Muscle of arm (tissue), 12 donors: Measurements from ENCODE around the gene VPS37B. TPM values are rescaled to one million over a fixed set of nuclear protein-coding genes. Genes with fewer than 3 reads are reported as not detected.

Experiments
- DNase-seq: peaks from one replicate; pipeline ENCODE4 v3.0.0-alpha.2; 2013
- polyA plus RNA-seq, 12 donors: library from polyadenylated mRNA; unstranded; fragments of 120-200 nt; gene quantifications; one replicate each; pipeline ENCODE4 v1.2.1, GENCODE V29; 2013; ENCODE audit not compliant: insufficient read length in 12 of 12

Gene VPS37B
- polyA plus RNA-seq, 12 donors: 19.7 to 69.1 (median 22.3) TPM; not detected in 1

DNA sequence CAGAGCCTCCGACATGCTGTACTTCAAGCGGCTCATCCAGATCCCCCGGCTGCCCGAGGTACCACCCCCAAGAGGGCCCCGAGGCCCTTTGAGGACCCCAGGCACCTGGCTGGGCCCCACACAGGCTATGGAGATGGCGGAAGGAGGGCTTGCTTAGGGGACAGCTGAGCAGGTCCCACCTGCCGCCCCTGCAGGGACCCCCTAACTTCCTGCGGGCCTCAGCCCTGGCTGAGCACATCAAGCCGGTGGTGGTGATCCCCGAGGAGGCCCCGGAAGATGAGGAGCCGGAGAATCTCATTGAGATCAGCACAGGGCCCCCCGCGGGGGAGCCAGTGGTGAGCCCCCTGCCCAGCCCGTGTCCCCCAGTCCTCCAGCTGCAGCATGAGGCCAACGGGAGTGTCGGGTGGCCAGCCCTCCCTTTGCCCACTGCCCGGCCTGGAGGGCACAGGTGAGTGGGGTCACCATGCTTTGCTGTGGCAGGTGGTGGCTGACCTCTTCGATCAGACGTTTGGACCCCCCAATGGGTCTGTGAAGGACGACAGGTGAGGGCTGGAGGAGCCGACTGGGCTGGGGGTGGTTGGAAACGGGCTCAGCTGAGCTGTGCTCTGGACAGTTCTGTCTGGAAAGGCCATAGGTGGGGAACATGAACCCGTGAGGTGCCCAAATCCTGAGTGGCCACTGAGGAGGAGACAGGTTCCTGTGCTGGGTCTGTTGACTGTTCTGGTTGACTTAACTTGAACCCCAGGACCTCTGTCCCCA lies 40.7 kb downstream of the VPS37B start:
- no peak for DNase-seq

GRCh38 chr12:122854554-122854953 lies 41.4 kb downstream of the VPS37B start:
- DNase-seq: no peak

DNA sequence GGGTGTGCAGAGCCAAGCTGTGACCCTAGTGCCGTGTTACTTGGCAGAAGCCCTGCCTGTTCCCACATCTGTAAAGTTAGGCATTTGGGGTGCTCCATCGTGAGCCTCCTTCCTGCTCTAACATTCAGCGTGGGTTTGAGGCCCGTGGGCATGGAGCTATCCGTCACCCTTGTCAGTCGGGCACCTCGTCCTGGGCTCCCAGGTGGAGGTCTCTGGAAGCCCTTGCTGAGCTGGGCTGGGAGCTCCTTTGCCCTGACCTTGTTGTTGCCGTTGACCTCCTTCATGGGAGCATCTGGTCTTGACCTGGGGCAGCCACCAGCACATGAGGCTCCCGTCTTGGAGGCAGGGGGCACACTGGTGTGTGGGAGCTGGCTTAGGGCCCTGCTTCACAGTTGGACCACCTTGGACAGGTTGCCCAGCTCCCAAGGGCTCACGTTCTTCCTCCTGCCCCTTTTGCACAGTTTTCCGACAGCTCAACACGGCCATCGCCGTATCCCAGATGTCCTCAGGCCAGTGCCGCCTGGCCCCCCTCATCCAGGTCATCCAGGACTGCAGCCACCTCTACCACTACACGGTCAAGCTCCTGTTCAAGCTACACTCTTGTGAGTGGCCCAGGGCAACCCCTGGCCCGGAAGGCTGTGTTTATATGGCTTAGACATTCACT lies 42.2 kb downstream of the VPS37B start:
- no peak for DNase-seq

DNA sequence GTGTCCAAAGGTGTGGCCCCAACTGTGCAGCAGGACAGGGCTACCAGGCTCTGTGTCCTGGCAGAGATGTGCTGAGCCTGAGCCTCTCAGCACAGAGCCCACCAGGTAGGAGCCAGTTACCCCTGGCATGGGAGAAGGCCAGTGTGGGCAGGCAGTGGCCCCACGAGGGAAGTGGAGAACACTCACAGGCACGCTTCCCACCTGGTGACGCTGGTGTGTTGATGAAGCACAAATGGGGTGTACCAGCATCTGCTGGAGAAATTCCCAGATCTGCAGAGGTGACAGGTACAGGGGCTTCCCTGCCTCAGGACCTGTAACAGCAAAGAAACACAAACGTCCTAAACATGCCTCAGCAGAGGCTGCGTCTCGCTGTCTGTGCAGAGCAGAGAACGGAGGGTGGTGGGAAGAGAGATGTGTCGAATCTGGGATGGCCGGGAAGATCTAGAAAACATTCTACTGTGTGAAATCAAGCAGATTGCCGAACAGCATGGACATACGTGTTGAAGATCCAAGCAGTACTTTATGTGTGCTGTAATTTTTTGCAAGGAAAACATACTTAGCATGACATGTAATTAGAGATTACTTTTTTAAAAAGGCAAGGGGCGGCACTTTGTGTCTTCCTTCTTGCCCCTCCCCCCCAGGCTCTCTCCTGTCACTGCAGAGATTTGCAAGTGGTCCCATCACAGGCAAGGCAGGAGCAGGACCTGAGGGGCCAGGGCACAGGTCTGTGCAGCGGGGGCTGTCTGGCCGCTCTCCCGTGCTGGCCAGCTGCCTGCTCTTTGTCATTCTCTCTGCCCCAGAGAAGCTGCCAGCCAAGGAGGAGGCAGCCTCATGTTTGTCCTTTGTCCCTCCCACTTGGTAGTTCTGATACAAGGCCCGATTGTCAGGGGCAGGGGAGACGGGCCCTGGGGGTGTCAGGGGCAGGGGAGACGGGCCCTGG lies 43.3 kb downstream of the VPS37B start:
- DNase-seq: no peak

DNA sequence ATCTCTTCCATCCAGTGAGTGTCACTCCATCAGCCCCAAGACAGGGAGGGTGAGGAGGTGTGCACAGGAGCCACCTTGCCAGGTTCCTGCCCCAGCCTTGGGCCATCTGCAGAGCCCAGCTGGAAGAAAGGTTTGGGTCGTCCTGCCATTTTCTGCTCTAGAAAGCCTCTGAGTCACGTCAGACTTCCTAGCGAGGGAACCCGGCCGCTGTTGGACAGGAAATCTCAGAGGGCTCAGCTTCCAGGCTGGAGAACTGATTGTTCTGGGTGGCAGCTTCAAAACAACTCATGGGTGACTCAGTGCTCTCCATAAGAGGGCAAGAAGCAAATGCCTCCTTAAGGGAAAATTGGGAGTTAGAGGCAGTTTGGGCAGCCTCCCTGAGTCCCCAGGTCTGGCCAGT lies 44.1 kb downstream of the VPS37B start:
- DNase-seq: no peak

DNA sequence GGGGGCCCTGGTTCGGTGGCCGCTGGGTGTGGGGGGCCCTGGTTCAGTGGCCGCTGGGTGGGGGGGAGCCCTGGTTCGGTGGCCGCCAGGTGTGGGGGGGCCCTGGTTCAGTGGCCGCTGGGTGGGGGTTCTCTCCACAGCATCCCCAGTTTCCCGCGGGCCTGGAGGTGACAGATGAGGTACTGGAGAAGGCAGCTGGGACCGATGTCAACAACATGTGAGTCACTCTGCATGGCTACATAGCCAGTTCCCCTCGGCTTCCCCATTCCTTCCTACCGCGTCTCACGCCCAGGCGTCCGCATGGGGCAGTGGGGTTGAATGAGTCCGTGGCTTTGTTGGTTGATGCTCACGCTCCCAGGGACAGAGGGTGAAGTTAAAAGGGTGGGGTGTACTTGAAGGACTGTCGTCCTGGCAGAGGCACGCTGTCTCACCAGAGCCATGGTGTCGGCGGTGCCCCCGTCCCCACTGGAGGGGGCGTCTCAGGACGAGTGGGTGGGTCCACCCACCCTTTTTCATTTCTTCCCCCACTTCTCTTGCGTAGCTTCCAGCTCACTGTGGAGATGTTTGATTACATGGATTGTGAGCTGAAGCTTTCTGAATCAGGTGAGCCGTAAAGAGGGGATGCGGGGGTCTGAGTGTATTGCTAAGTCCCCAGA lies 45.1 kb downstream of the VPS37B start:
- DNase-seq: no peak

- DNase-seq: no peak
These were observed 45.9 kb downstream of the VPS37B start for GRCh38 chr12:122850048-122850445.

DNA sequence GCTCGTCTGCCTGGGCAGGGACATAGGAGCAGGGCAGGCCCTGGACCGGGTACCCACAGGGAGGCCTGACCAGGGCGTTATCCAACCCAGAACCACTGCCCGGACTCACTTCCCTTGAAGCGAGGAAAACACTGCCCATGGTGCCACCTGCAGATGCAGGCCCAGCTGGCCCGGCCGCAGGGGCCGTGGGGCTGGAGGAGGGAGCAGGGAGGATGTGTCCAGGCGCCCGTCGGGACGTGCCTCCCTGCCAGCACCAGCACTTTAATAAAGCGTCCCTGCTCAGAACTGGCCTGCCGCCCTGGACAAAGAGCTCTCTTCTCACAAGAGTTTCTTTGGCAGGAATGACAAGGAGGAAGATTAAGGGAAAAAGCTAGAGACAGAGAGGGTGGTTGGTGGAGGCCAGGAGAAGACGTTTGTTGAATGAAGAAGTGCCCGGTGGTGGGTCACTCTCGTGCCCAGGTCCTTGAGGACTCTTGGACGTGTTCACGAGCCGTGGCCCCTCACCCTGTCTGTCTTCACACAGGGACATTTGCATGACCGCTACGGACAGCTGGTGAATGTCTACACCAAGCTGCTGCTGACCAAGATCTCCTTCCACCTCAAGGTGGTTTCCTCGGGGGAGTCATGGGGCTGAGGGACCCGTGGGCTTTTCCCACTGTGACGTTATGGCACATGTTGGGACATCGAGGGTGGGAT lies 46.4 kb downstream of the VPS37B start:
- DNase-seq: no peak

GRCh38 chr12:122848471-122849351 lies 47.2 kb downstream of the VPS37B start:
- DNase-seq: no peak

DNA sequence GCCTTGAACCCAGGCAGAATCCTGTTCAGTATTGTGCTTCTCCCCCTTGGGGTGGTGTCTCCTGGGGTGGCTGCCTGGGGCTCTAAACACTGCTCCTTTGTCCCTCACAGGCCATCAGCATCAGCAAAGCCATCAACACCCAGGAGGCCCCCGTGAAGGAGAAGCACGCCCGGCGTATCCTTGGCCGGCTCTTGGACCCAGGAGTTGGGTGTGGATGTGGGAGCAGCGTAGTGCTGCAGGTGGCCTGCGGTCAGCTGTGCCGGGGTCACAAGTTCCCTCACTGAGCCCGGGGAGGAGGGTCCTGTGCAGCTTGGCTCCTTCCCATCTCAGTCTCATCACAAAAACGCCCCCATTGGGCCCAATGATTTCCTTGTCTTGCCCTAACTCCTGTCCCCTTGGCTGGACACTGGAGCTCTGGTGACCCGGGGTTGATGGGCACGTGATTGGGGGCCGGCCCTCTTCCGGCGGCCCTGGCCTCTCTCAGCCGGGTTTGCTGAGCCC lies 48.0 kb downstream of the VPS37B start:
- DNase-seq: no peak

DNA sequence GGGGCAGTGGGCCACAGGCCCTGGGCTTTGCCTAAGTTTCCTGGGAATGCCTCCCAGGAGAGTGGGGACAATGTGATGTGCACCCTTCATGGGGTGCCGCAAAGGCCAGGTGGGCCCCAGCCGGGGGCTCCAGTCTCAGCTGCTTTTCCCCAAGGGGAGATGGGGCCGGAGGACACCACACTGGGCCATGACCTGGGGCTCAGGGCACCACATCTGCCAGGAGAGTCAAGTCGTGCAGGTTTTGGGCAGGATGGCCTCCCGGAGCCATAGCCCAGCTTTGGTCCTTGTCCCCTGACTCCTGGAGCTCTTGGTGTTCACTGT lies 48.4 kb downstream of the VPS37B start:
- DNase-seq: no peak

DNA sequence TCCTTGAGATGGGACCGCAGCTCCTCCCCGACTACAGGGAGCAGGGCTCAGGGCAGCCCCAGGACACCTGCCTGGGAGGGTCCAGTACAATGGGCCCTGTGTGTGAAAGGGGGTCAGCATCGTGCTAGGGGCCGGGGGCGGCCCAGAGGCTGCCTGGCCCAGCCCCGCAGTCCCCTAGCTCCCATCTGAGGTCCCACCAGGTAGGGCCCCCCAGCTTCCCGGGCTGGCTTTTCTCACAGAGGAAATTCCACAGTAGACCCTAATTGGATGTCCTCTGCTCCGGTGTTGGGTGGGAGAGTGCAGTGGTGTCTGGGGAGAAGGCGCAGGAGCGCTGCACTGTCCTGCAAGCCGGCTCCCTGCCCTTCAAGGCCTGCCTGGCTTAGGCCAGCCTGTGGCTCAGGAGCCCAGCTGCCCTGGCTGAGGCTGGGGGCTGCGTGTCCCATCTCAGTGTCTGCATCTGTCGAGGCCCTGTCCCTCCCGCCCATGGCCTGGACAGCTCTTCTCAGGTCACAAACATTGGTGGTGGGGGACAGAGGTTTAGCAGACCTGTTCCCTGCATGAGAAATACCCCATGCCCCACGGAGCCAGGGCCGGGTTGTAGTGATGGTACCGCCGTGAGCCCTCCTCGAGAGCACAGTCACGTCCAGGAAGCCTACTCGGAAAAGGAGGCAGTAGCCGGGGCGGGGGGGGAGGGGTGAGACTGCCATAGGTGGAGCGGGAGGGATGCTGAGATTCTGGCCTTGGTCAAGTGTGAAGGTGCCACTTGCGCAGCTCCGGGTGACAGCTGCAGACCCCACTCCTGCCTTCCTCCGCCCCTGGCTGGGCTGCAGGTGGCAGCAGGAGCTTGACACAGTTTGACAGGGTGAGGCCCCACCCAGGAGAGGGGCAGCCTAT lies 49.1 kb downstream of the VPS37B start:
- no peak for DNase-seq

DNA sequence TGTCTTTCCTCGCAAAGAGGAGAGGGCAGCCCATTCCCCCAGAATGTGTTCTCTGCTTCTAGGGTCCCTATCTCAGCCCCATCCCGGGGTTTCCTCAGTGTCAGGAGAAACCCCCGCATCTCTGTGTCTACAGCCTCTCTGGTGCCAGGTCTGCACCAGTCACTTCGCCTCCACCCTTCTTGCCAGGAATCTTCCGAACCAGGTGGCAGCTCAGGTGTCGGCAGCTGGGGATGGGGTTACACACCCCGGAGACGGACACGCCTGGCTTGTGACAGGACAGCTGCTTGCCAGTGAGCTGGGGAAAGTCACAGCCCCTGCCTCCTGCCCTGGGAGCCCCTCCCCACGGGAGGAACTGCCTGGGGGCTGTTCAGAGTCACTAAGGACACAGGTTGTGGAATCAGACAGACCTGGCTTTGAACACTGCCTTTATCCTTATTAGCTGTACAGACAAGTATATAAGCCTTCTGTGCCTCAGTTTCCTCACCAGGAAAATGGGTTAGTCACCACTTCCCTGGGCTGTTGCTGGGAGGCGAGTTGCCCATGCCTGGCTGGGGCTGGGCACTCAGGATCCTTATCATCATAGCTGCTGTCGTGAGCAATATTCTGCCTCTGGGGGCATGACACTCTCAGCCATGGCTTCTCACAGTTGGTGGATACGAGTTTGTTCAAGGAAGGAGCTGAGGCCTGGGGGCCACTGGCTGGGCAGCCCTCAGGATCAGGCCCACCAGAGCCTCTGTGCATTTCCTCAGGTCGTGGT lies 49.9 kb downstream of the VPS37B start:
- no peak for DNase-seq

DNA sequence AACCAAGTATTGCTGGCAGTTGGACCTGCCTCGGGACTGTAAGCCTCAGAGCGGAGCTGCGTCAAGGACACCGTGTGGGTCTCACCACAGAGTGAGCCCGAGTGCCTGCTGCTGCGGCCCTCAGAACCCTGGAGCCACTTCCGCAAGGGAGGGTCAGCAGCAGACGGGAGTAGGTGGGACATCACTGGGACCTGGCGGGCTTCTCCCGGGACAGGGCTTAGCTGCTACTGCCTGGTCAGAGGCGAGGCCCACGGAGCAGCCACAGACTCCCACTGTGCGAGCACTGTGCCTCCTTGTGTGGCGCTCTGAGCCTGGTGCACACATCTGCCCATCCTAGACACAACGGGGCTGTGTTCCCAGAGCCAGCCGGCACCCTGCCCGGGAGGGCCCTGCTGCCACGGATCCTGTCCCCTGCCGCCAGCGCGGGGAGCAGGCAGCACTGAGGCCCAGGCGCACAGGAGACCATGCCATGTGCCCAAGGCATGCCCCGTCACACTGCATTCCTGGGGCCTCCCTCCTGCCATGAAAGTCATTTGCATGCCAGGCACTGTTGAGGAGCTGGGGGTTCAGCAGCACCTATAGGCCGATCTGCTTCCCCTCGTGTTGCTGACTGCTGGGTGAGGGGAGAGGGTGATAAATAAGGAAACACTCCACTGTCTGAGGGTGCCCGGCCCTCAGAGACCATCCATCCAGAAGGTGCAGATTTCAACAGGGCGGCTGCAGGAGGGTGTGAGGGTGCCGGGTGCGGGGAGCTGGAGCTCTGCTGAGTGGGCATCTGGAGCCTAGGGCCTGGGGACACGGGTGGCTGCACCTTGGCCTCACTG lies 50.7 kb downstream of the VPS37B start:
- DNase-seq: no peak

- no peak for DNase-seq
These were observed 51.5 kb downstream of the VPS37B start for GRCh38 chr12:122844366-122844971.

- DNase-seq: no peak
These were observed 52.5 kb downstream of the VPS37B start for GRCh38 chr12:122843455-122843854.
